GM12892 (cell line): ENCODE data around the gene TRIM37.

Experiments
- POLR2A ChIP-seq: IDR thresholded peaks from 2 replicates; pipeline ENCODE4 v1.6.1; 2011; ENCODE audit warnings: low read depth, low read length, control low read depth
- POLR2AphosphoS5 ChIP-seq: IDR thresholded peaks from 2 replicates; pipeline ENCODE4 v1.6.1; 2011; ENCODE audit warnings: low read depth, low read length, control low read depth
- TAF1 ChIP-seq: IDR thresholded peaks from 2 replicates; pipeline ENCODE4 v1.6.1; 2011; ENCODE audit warnings: low read depth, mild to moderate bottlenecking, control low read depth, low read length, borderline replicate concordance

- TF ChIP-seq POLR2AphosphoS5 (no peak), POLR2A (no peak), TAF1 (no peak)
Observed at GRCh38 chr17:59000022-59000421, 106.7 kb downstream of the TRIM37 start.
